Endometrium (tissue), 2 donors: ENCODE data around the gene ARHGEF17.
"Not testable (repeated sequence)": the region's sequence is repeated elsewhere in the genome, so short reads cannot be mapped to it uniquely, and the experiment has no call there.

Source experiments
- FAIRE-seq: peaks from 2 replicates; lab custom pipeline; 2012; peaks lifted over from hg19 to GRCh38; lab: Jason Lieb, UNC
- donor health status: control.
- donor health status: control.

Gene ARHGEF17

GRCh38 chr11:73308003-73308960 is at the start of gene ARHGEF17:
TSS of gene ARHGEF17 (plus strand) at chr11:73308276. CDS start at chr11:73308639, 363 bp downstream.
- FAIRE-seq: no peak

GRCh38 chr11:73259406-73260126 is 48.5 kb upstream of the ARHGEF17 start:
- FAIRE-seq: no peak

- no peak for FAIRE-seq
These were observed 48.0 kb upstream of the ARHGEF17 start for GRCh38 chr11:73260127-73260457.

GRCh38 chr11:73262851-73263495 is 45.1 kb upstream of the ARHGEF17 start:
- no peak for FAIRE-seq

GRCh38 chr11:73263640-73264039 is 44.4 kb upstream of the ARHGEF17 start:
- FAIRE-seq: no peak

- no peak for FAIRE-seq
These were observed 42.7 kb upstream of the ARHGEF17 start for GRCh38 chr11:73265278-73265810.

DNA sequence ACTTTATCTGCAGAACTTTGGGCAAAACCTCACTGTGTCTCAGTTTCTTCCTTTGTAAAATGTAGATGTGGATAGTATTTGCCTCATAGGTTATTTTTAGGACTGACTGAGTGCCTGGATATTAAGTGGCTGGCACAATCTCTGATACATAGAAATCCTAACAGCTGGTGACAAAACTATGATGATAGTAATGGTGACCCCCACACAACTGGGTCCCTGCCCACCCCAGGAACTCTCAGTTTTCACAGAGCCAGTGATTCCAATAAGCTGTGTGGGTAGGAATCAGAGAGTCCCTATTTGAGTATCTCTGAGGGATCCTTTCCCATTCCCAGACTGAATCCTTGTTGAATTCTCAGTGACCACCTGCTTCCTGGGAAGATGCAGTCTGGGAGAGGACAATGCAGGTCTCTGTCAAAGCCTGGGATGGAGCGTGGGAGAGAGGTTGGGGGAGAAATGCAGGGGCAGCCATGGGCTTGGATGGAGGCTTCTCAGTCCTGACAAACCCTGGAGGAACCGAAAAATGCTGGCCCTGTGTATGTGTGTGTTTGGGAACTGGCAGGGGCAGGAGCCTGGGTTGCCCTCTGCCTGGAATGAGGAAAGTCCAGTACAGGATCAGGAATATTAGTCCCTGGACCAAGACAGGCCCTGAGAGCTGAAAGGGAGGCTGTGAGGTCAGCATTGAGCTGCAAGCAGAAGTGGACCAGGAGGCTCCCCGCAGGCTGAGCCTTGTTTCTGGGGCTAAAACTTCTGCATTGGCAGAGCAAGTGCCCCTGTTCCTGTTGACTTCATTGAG is 42.0 kb upstream of the ARHGEF17 start:
- FAIRE-seq: no peak

DNA sequence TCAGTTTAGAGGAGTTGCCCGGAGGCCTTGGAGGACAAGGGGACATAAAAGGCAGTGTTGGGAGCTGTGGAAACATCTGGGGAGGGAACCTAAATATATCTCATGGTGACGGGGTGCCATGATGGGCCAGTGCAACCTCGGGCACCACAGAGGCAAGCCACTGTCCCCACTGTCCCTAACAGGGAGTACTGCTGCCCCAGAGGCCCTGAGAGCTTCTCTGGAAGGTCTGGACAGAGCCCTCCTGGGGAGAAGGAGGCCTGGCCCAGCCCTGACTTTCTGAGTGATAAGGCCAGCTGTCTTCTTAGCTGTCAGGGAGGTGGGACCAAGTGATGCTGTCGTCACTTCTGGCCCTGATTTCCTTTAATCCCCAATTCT is 41.4 kb upstream of the ARHGEF17 start:
- FAIRE-seq: no peak

GRCh38 chr11:73267122-73267846 is 40.8 kb upstream of the ARHGEF17 start:
- no peak for FAIRE-seq

DNA sequence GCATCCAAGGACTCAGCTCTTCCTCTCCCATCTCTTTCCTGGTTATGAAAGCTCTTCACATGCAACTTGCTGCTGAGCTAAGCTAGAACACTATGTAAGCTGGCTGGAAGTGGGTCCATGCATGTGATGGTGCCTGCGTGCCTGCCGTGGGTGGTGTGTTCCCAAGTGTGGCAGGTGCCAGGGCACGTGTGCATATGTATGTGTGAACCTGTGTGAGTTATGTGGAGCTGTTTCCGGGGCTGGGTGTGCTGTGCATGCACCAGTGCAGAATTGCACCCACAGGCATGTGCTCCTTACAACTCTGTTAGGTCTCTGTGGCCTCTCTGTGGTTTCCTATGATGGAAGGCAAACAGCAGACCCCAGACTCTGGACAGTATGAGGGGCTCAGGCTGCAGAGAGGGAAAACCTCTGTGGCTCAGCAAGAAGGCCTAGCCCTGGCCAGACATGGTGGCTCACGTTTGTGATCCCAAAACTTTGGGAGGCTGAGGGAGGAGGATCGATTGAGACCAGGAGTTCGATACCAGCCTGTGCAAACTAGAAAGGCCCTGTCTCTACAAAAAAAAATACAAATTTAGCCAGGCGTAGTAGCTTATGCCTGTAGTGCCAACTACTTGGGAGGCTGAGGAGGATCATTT is 40.1 kb upstream of the ARHGEF17 start:
- FAIRE-seq: no peak

DNA sequence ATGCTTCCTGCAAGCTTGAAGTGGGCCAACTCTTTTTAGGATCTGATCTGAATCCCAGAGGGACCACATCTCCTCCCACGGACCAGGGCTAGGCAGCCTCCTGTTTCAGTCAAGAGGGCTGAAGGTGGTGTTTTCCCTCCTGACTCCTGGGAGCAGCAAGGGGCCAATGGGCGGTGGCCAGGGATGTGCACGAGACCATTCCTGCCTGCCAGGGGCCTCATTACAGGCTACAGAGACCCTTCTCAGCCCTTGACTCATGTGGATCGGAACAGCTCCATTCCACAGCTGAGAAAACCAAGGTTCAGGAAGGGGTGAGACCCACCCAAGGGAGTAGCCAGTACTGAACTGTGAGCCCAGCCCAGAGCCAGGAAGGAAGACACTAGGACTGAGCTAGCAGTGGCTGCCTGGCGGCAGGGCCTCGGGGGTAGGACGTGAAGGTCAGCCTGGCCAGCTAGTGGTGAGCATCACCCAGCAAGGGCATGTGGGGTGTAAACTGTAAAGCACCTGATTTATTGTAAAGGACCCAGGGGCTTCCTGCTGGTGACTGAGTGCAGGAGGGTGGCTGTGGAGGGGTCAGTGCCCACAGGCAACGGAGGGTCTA is 39.3 kb upstream of the ARHGEF17 start:
- no peak for FAIRE-seq

DNA sequence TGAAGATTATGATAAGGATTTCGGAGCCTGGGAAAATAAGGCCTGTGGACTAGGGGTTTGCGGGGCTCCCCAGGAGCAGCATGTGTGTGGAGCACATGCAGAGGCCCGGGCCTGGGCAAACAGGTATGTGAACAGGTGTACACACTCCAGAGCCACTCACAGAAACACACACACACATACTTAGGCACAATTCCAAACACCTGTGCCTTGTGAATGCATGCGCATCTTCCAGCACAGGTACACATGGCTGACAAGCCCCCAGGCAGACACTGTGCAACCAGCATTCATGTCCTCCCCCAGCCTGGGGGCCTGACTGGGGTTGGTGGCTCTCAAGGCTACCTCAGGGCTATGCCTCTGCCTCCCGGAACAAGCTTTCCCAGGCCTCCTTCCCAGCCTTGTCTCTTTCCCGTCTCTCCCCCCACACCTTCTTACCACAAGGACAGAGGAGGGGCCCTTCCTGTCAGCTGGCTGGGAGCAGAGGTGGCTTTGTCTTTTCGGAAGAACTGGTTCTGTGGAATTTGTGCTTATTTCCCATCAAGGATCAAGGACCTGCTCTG is 38.5 kb upstream of the ARHGEF17 start:
- FAIRE-seq: no peak

DNA sequence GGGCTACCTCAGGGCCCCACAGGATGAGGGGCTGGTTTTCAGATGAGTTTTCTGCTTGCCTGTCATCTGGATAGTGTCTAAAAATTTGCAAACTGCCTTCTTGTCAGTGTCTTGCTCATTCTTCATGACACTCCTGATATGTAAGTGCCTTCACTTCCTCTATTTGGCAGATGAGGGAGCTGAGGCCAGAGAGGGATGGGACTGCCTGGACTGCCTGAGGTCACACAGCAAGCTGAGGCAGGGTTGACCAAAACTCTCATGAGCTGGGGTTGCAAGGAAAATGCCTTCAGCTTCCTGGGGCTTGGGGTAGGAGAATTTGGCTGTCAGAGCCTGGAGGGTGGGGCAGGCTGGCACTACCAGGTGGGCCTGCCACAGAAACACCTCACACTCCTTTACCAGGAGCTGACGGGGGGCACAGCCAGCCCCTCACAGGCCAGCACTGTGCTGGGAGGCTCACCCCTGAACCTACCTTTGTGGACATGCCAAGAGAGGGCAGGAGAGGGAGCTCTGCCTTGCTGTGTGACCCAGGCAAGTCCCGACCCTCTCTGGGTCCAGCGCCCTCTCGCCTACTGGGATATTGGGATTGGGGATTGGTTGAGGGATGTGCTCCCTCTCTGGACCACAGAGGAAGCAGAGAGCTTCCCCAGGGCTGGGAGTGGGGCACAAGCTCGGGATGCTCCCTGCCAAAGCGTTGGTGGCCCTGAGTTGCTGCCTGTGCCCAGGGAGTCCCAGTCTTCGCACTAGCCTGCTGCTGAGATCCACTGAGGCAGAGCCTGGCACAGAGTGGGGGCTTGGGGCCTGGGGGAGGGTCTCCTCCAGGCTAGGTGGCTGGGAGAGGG is 37.8 kb upstream of the ARHGEF17 start:
- FAIRE-seq: no peak

GRCh38 chr11:73270855-73271477 is 37.1 kb upstream of the ARHGEF17 start:
- FAIRE-seq: no peak

GRCh38 chr11:73271478-73271865 is 36.6 kb upstream of the ARHGEF17 start:
- not testable (repeated sequence) for FAIRE-seq

DNA sequence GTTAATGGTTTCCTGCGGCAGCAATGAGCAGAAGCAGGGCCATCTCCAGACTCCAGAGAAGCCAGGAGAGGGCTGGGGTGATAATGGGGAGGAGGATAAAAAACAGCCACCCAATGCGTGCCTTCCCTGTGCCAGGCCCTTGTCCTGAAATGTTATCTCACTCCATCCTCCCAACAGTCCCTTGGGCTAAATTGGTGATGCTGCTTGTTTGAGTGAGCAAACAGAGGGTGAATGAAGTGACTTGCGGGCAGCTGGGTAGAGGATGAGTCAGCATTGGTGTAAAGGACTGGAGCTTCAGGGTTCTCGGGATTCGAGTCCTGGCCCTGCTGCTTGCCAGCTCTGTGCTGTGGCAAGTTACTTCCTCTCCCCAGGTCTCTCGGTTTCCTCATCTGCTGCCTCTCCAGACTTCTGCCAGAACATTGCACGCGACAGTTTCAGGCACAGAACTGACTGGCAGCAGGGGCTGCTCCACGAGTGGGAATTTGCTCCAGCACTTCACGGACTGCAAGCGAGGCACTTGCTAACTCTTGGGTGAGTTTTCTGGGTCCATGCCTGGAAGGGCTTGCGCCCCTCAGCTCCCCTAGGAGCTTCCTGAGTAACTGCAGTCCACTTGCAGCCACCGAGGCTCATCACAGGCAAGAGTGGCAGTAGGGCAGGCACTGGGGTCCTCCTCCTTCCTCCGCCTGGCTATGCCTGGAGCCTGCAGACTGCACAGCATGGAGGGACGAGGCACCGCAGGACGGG is 36.0 kb upstream of the ARHGEF17 start, which contains the start of gene P2RY6:
TSS of gene P2RY6 (plus strand) at position 403 of the 744 bp plus-strand sequence. CDS start 24,181 bp downstream, outside the sequence.
- no peak for FAIRE-seq

DNA sequence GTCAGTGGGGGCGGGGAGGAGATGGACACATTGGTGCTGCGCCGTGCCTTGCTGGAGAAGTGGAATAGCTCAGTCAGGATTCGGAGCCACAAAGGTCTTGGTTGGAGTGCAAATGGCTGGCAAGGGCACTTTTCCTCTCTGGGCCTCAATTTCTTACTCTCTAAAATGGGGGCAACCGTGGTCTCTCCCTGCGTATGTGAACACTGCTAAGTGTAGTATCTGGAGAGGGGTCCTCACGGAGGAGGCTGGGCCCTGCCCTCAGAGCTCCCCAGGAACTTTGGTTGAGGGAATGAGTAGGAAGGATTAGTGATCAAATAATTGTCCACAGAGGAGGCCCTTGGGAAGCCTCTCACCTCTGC is 35.4 kb upstream of the ARHGEF17 start:
- no peak for FAIRE-seq
